Loucy (cell line): ENCODE results near the gene SLC28A1.

Source experiments
- H2AFZ ChIP-seq: fragments of 200-600 bp; sonication (generic); 2 replicates; pipeline ENCODE4 v1.6.0; 2016; ENCODE audit warnings: antibody characterized with exemption, mild to moderate bottlenecking, low read length, moderate library complexity
- H3F3A ChIP-seq: fragments of 200-600 bp; 2 replicates; pipeline ENCODE4 v1.6.0; 2016; ENCODE audit warnings: antibody characterized with exemption, low read depth, mild to moderate bottlenecking
- H3K27me3 ChIP-seq: fragments of 200-600 bp; sonication (generic); 2 replicates; pipeline ENCODE4 v1.6.1; 2014; ENCODE audit warnings: low read length, mild to moderate bottlenecking; ENCODE audit not compliant: insufficient read depth, poor library complexity, severe bottlenecking
- H3K36me3 ChIP-seq: fragments of 200-600 bp; sonication (generic); 2 replicates; pipeline ENCODE4 v1.6.1; 2016; ENCODE audit warnings: low read length; ENCODE audit not compliant: insufficient read depth
- H3K4me1 ChIP-seq: fragments of 200-600 bp; sonication (generic); 2 replicates; pipeline ENCODE4 v1.5.1; 2014; ENCODE audit warnings: low read length, mild to moderate bottlenecking; ENCODE audit not compliant: insufficient read depth, poor library complexity, severe bottlenecking
- H3K4me2 ChIP-seq: fragments of 200-600 bp; sonication (generic); 2 replicates; pipeline ENCODE4 v1.6.0; 2014; ENCODE audit warnings: antibody characterized with exemption, low read length, low read depth, mild to moderate bottlenecking; ENCODE audit not compliant: poor library complexity, severe bottlenecking
- H3K4me3 ChIP-seq: fragments of 200-600 bp; sonication (generic); 2 replicates; pipeline ENCODE4 v1.5.1; 2014; ENCODE audit warnings: low read length, mild to moderate bottlenecking, mixed read lengths; ENCODE audit not compliant: poor library complexity, severe bottlenecking
- H3K79me2 ChIP-seq: fragments of 200-600 bp; sonication (generic); 2 replicates; pipeline ENCODE4 v1.6.1; 2014; ENCODE audit warnings: low read length; ENCODE audit not compliant: insufficient read depth
- H3K9ac ChIP-seq: fragments of 200-600 bp; sonication (generic); 2 replicates; pipeline ENCODE4 v1.6.0; 2014; ENCODE audit warnings: mild to moderate bottlenecking, low read depth, low read length, moderate library complexity; ENCODE audit not compliant: poor library complexity, severe bottlenecking
- H3K9me2 ChIP-seq: fragments of 200-600 bp; sonication (generic); replicated peaks from 2 replicates; pipeline ENCODE4 v1.6.1; 2016; ENCODE audit warnings: low read depth, low read length, mixed read lengths
- H3K9me3 ChIP-seq: fragments of 200-600 bp; sonication (generic); 2 replicates; pipeline ENCODE4 v1.6.1; 2014; ENCODE audit warnings: mild to moderate bottlenecking, antibody characterized with exemption, low read length, low read depth; ENCODE audit not compliant: insufficient read depth
- H4K20me1 ChIP-seq: fragments of 200-600 bp; sonication (generic); 2 replicates; pipeline ENCODE4 v1.6.0; 2014; ENCODE audit warnings: antibody characterized with exemption, low read length, mild to moderate bottlenecking; ENCODE audit not compliant: insufficient read depth, poor library complexity, severe bottlenecking
- EZH2phosphoT487 ChIP-seq: fragments of 200-600 bp; IDR thresholded peaks from 2 replicates; pipeline ENCODE4 v1.6.1; 2018; ENCODE audit warnings: antibody characterized with exemption, mild to moderate bottlenecking, moderate library complexity, borderline replicate concordance
- TF ChIP-seq, protein P1 (sequence below): fragments of 200-600 bp; sonication (generic); conservative IDR thresholded peaks from 2 replicates; pipeline ENCODE4 v1.5.1; 2014; ENCODE audit warnings: mild to moderate bottlenecking, antibody characterized with exemption, low read length

SLC28A1 gene

GRCh38 chr15:84925906-84926305 lies 41.4 kb downstream of the SLC28A1 start:
- H3K4me3 ChIP-seq = no peak overlapping the region
- TF ChIP-seq EZH2phosphoT487 = no peak
- TF ChIP-seq, protein P1, sequence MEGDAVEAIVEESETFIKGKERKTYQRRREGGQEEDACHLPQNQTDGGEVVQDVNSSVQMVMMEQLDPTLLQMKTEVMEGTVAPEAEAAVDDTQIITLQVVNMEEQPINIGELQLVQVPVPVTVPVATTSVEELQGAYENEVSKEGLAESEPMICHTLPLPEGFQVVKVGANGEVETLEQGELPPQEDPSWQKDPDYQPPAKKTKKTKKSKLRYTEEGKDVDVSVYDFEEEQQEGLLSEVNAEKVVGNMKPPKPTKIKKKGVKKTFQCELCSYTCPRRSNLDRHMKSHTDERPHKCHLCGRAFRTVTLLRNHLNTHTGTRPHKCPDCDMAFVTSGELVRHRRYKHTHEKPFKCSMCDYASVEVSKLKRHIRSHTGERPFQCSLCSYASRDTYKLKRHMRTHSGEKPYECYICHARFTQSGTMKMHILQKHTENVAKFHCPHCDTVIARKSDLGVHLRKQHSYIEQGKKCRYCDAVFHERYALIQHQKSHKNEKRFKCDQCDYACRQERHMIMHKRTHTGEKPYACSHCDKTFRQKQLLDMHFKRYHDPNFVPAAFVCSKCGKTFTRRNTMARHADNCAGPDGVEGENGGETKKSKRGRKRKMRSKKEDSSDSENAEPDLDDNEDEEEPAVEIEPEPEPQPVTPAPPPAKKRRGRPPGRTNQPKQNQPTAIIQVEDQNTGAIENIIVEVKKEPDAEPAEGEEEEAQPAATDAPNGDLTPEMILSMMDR = no peak
- H3K9me3 ChIP-seq = no peaks in the 10 kb centered on the region
- no peak overlapping the region for H2AFZ ChIP-seq
- no peak overlapping the region for H3K4me2 ChIP-seq
- no peaks in the 10 kb centered on the region for H3K27me3 ChIP-seq
- H3K36me3 ChIP-seq = no peaks in the 10 kb centered on the region
- H3K9ac ChIP-seq = no peak overlapping the region
- no peaks in the 10 kb centered on the region for H3K9me2 ChIP-seq
- peaks cover 9% of the 10 kb centered on the region for H3K4me1 ChIP-seq
- no peaks in the 10 kb centered on the region for H3F3A ChIP-seq
- no peaks in the 10 kb centered on the region for H3K79me2 ChIP-seq
- no peaks in the 10 kb centered on the region for H4K20me1 ChIP-seq

GRCh38 chr15:84926491-84927230 lies 42.2 kb downstream of the SLC28A1 start:
- Histone ChIP-seq H2AFZ (no peak overlapping the region), H3K4me1 (peaks cover 9% of the 10 kb centered on the region)
- TF ChIP-seq, protein P1 = no peak
- no peak for TF ChIP-seq EZH2phosphoT487

DNA sequence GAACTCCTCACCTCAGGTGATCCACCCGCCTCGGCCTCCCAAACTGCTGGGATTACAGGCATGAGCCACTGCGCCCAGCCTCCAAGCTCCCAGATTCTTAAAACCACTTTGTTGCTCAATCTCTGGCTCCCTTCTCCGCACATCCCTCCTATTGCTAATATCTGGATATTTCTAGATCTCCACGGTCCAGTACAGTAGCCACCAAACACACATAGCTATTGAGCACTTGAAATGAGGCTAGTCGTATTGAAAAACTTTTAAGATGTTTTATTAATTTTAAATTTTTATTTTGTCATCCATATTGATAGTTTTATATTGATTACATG lies 44.3 kb downstream of the SLC28A1 start:
- Histone ChIP-seq H3F3A (no peaks in the 10 kb centered on the region), H3K79me2 (no peaks in the 10 kb centered on the region), H4K20me1 (no peaks in the 10 kb centered on the region), H3K4me2 (no peak overlapping the region), H3K27me3 (no peaks in the 10 kb centered on the region), H3K9me3 (no peaks in the 10 kb centered on the region), H2AFZ (no peak overlapping the region), H3K4me1 (peaks cover 9% of the 10 kb centered on the region), H3K4me3 (no peak overlapping the region), H3K9ac (no peak overlapping the region), H3K36me3 (no peaks in the 10 kb centered on the region), H3K9me2 (no peaks in the 10 kb centered on the region)
- no peak for TF ChIP-seq EZH2phosphoT487
- TF ChIP-seq, protein P1 = no peak

More at GRCh38 chr15:84926491-84927230, 42.2 kb downstream of the SLC28A1 start:
- no peaks in the 10 kb centered on the region for H3F3A ChIP-seq
- H3K4me3 ChIP-seq = no peak overlapping the region
- no peak overlapping the region for H3K4me2 ChIP-seq
- no peaks in the 10 kb centered on the region for H3K9me3 ChIP-seq
- no peaks in the 10 kb centered on the region for H3K79me2 ChIP-seq
- no peaks in the 10 kb centered on the region for H4K20me1 ChIP-seq
- H3K36me3 ChIP-seq = no peaks in the 10 kb centered on the region
- no peaks in the 10 kb centered on the region for H3K27me3 ChIP-seq
- H3K9ac ChIP-seq = no peak overlapping the region
- H3K9me2 ChIP-seq = no peaks in the 10 kb centered on the region
